Calu3 (cell line): ENCODE data around the gene MASP2. TPM values are rescaled to one million over a fixed set of nuclear protein-coding genes. Genes with fewer than 3 reads are reported as not detected.

Experiments
- BruUV-seq: library from RNA; stranded (reverse); fragments of 400-500 nt; replicated peaks from 2 replicates; lab custom pipeline; 2021; lab: Mats Ljungman, UMichigan
- CTCF ChIA-PET: fragments of 300-600 bp; sonication (Branson Sonifier 250); formaldehyde crosslinking; loops from one replicate; lab custom pipeline; 2022; ENCODE audit warnings: antibody characterized with exemption; lab: Charles Lee
- DNase-seq: peaks from one replicate; pipeline ENCODE4 v3.0.0; 2022
- H3K27ac Mint-ChIP-seq: one replicate; pipeline ENCODE4 v1.8.0; 2022; ENCODE audit warnings: mixed read lengths; ENCODE audit not compliant: unreplicated experiment
- H3K27me3 Mint-ChIP-seq: one replicate; pipeline ENCODE4 v1.8.0; 2022; ENCODE audit warnings: mixed read lengths; ENCODE audit not compliant: unreplicated experiment
- H3K36me3 Mint-ChIP-seq: one replicate; pipeline ENCODE4 v1.8.0; 2022; ENCODE audit warnings: mild to moderate bottlenecking, moderate library complexity, mixed read lengths; ENCODE audit not compliant: insufficient read depth, unreplicated experiment
- H3K4me1 Mint-ChIP-seq: one replicate; pipeline ENCODE4 v1.8.0; 2022; ENCODE audit warnings: mild to moderate bottlenecking, low read depth, mixed read lengths; ENCODE audit not compliant: unreplicated experiment
- H3K4me3 Mint-ChIP-seq: one replicate; pipeline ENCODE4 v1.8.0; 2022; ENCODE audit warnings: mild to moderate bottlenecking, low read depth, moderate library complexity, mixed read lengths; ENCODE audit not compliant: unreplicated experiment
- H3K9me3 Mint-ChIP-seq: one replicate; pipeline ENCODE4 v1.8.0; 2022; ENCODE audit warnings: low read depth, mixed read lengths; ENCODE audit not compliant: unreplicated experiment
- intact Hi-C: fragments of 100-400 bp; cut with micrococcal nuclease; formaldehyde crosslinking; loops from one replicate; pipeline ENCODE4 v1.10.0; 2022; ENCODE audit not compliant: unreplicated experiment
- total RNA-seq: library from RNA; stranded (reverse); gene quantifications from 2 replicates; pipeline ENCODE4 v1.2.3, GENCODE V29; 2022
- TF ChIP-seq, protein P1 (sequence below): fragments of 200-600 bp; IDR thresholded peaks from one replicate; pipeline ENCODE4 v1.8.0; 2022; ENCODE audit warnings: antibody characterized with exemption; ENCODE audit not compliant: unreplicated experiment

MASP2 gene
- total RNA-seq, 1 experiment from 2014 or later: not detected

- BruUV-seq: no TSS peak
- H3K36me3 Mint-ChIP-seq: peaks cover 35% of the 10 kb centered on the region
These were observed 21.4 kb downstream of the MASP2 start for GRCh38 chr1:11025618-11026017.

DNA sequence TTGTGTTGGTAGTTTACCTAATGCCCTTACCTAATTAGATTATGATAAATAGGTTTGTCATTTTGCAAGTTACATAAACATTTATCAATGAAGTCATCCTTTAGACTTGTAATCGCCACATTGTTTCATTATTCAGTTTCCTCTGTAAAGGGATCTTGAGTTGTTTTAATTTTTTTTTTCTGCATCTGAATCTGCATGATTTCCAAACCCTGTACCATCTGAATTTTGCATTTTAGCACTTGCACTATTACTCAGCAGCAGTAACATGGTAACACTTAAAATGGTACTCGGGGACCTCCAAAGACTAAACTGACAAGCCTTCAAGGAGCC, 22.2 kb downstream of the MASP2 start:
- no peaks in the 10 kb centered on the region for H3K9me3 Mint-ChIP-seq
- peaks cover 41% of the 10 kb centered on the region for H3K36me3 Mint-ChIP-seq
- intact Hi-C loops: no loop called here
- H3K4me3 Mint-ChIP-seq: no peak overlapping the region
- H3K4me1 Mint-ChIP-seq: no peaks in the 10 kb centered on the region
- H3K27ac Mint-ChIP-seq: no peak overlapping the region
- TF ChIP-seq, protein P1, sequence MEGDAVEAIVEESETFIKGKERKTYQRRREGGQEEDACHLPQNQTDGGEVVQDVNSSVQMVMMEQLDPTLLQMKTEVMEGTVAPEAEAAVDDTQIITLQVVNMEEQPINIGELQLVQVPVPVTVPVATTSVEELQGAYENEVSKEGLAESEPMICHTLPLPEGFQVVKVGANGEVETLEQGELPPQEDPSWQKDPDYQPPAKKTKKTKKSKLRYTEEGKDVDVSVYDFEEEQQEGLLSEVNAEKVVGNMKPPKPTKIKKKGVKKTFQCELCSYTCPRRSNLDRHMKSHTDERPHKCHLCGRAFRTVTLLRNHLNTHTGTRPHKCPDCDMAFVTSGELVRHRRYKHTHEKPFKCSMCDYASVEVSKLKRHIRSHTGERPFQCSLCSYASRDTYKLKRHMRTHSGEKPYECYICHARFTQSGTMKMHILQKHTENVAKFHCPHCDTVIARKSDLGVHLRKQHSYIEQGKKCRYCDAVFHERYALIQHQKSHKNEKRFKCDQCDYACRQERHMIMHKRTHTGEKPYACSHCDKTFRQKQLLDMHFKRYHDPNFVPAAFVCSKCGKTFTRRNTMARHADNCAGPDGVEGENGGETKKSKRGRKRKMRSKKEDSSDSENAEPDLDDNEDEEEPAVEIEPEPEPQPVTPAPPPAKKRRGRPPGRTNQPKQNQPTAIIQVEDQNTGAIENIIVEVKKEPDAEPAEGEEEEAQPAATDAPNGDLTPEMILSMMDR: no peak
- CTCF ChIA-PET: interaction anchor here (0.6 kb wide), 1 partner anchor 11 kb away, joined by 4 read pairs; no protein-coding TSS in a partner anchor
- no peak for DNase-seq
- BruUV-seq: no TSS peak
- H3K27me3 Mint-ChIP-seq: no peaks in the 10 kb centered on the region

More at GRCh38 chr1:11025618-11026017, 21.4 kb downstream of the MASP2 start:
- CTCF ChIA-PET: no interaction called here
- H3K27me3 Mint-ChIP-seq: no peaks in the 10 kb centered on the region
- no peak overlapping the region for H3K4me3 Mint-ChIP-seq
- intact Hi-C loops: no loop called here
- TF ChIP-seq, protein P1: no peak
- no peak for DNase-seq
- no peaks in the 10 kb centered on the region for H3K4me1 Mint-ChIP-seq
- no peak overlapping the region for H3K27ac Mint-ChIP-seq
- no peaks in the 10 kb centered on the region for H3K9me3 Mint-ChIP-seq

DNA sequence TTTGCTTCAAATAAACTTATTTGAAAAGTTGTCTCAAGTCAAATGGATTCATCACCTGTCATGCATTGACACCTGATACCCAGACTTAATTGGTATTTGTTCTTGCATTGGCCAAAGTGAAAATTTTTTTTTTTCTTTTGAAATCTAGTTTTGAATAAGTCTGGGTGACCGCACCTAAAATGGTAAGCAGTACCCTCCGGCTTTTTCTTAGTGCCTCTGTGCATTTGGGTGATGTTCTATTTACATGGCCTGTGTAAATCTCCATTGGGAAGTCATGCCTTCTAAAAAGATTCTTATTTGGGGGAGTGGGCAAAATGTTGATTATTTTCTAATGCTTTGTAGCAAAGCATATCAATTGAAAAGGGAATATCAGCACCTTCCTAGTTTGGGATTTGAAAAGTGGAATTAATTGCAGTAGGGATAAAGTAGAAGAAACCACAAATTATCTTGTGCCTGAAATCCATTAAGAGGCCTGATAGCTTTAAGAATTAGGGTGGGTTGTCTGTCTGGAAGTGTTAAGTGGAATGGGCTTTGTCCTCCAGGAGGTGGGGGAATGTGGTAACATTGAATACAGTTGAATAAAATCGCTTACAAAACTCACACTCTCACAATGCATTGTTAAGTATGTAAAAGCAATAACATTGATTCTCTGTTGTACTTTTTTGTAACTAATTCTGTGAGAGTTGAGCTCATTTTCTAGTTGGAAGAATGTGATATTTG, 22.7 kb downstream of the MASP2 start:
- H3K9me3 Mint-ChIP-seq: no peaks in the 10 kb centered on the region
- TF ChIP-seq, protein P1: no peak
- no peaks in the 10 kb centered on the region for H3K4me1 Mint-ChIP-seq
- no TSS peak for BruUV-seq
- CTCF ChIA-PET: interaction anchor here (0.6 kb wide), 1 partner anchor 12 kb away, joined by 4 read pairs; no protein-coding TSS in a partner anchor
- H3K27ac Mint-ChIP-seq: no peak overlapping the region
- DNase-seq: no peak
- peaks cover 41% of the 10 kb centered on the region for H3K36me3 Mint-ChIP-seq
- H3K4me3 Mint-ChIP-seq: no peak overlapping the region
- intact Hi-C loops: no loop called here
- H3K27me3 Mint-ChIP-seq: no peaks in the 10 kb centered on the region

- Mint-ChIP-seq H3K9me3 (no peaks in the 10 kb centered on the region), H3K27ac (no peak overlapping the region), H3K27me3 (no peaks in the 10 kb centered on the region), H3K4me3 (no peak overlapping the region), H3K36me3 (peaks cover 48% of the 10 kb centered on the region), H3K4me1 (no peaks in the 10 kb centered on the region)
- TF ChIP-seq, protein P1: no peak
- no peak for DNase-seq
- no TSS peak for BruUV-seq
- intact Hi-C loops: no loop called here
- CTCF ChIA-PET: no interaction called here
These were observed 23.8 kb downstream of the MASP2 start for GRCh38 chr1:11023201-11023600.
